GM18907 (cell line): ENCODE data around the gene SLC35F4.
"Not testable (repeated sequence)": the region's sequence is repeated elsewhere in the genome, so short reads cannot be mapped to it uniquely, and the experiment has no call there.

Source experiments
- ATAC-seq: cut with Tn5 transposase; IDR thresholded peaks from one replicate; pipeline ENCODE4 v1.9.1; 2021; ENCODE audit warnings: mild to moderate bottlenecking, moderate library complexity; ENCODE audit not compliant: unreplicated experiment

The SLC35F4 gene

DNA sequence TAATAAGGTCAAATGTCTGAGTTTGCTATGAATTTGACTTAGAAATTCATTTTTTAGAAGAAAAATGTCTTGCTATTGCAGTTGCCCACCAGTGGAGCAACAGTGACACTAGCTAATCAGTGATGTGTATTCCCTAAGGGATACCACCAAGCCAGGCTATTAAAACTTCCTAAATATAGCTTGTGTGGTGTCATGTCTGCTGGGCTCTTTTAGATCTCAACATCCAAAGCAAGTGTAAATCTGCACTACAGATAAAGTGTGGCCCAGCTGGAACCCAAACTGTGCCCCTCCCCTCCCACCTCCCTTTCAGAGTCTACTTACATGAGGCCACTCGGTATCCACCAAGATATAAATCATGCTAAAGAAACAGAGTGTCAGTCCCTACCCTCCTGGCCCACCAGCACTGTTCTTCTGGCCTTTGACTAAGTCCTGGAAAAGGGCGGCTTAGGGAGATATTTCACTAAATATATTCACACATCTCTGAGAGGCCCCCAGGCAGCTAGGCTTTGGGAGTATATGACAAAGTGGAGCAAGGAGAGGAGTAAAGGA lies 53.8 kb downstream of the SLC35F4 start:
- no peak for ATAC-seq

DNA sequence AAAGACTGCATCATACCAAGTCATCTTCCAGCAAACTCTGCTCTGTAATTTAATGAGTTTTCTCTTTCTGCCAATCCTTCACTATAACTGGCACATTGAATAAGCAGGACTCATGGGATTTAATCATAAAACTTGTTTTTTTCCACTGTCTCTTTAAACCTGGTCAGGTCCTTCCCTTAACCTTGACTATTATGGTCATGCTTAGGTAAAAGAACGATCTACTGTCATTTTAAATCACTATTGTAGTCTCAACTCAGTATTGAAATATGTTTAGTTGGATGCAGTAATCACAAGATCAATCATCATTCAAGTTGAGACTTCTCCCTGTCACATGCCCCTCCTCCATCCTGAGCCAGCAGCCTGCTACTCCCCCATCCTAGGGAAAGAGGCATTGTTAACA lies 56.1 kb downstream of the SLC35F4 start:
- ATAC-seq, result no peak

DNA sequence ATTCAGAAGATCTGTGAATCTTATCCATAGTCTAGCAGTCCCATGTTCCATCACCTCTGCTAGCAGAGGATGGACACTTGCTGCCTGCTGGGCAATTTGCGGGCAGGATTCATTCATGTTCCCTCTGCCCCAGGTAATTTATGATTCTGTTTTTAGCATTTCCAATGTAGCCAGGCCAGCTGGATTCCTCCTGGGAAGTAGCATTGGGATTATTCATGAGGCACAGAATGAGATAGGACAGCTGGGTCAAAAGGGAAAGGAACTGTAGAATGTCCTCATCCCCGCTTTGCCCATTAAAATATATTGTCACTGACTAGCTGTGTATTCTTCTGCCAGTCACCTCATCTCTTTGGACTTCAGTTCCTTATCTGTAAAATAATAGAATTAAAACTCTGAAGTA lies 68.7 kb downstream of the SLC35F4 start:
- ATAC-seq, result no peak

DNA sequence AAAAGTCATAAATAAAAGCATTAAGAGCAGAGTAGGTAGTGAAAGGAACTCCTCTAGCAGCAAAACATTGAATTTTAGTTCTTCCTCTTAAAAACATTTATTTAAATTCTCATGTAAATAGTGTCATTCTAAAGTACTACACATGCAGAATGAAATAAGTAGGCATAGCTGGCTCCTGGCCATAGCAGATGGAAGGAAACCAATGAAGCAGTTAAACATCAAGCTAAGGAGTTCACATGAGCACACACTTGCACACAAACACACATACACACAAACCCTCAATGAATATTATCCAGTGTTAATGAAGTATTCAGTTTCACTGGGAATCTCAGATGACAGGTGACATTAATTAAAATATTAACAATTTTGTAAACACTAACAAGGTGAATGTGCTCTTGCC lies 69.3 kb downstream of the SLC35F4 start:
- no peak for ATAC-seq

- no peak for ATAC-seq
Observed at GRCh38 chr14:57785058-57785457, 80.8 kb downstream of the SLC35F4 start.

DNA sequence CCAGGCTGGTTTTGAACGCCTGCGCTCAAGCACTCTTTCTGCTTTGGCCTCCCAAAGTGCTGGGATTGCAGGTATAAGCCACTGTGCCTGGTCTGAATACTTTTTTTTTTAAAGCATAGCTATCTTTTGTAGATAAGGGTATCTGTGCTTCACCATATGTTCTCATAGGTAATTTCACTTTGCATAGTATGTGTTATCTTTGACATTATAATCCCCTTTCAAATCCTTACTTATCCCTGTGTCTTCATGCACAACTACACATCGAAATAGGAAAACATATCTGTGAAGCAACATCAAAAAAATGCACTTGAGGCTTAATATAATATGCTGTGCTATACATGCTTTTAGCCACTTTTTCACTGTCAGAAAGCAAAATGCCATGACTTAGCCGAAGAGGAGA lies 94.1 kb downstream of the SLC35F4 start:
- no peak for ATAC-seq

DNA sequence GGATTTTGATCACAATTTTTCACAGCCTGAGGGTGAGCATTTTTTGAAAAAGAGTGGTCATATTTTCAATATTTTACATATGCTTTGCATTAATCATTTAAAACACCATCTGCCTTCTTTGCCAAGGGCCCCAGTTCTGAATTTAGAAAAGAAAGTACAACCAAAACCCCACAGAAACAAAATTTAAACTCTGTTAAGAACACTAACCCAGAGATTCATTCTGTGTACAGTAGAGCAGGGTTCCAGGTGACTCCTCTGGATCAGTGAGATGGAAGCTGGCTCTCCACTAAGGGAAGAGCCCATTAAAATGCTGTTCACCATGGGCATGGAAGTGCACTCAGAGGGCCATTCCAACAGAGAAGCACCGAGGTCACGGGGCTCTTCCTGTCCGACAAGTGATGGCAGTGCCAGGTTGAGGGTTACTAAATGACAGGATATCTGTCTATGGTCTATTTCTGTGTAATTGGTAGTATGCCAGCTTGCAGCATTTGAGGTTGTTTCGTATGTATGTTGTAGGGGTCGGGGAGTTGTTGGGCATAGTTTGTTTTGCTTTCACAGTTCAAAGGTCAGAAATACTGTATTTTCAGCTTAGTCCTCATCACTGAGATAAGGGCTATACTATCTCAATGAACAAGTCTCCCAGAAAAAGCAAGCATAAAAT lies 95.9 kb downstream of the SLC35F4 start:
- no peak for ATAC-seq

DNA sequence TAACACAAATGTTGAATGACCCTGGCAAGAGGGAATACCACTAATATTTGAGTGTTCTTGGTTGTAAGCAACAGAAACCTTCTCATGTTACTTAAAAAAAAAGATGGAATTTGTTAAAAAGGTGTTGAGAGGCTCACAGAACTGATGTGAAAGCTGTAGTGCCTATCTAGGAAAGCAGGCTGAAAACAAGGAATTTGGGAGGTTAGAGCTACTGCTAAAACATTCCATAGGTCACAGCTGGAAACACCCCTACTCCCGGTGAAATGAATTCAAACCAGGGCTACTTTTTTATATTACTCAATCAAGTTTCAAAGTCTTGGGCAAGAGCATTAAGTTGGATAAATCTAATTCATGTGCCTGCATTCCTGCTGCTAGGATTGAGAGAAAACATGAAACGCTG lies 104.1 kb downstream of the SLC35F4 start:
- no peak for ATAC-seq

- no peak for ATAC-seq
Observed at GRCh38 chr14:57760896-57761295, 105.0 kb downstream of the SLC35F4 start.

DNA sequence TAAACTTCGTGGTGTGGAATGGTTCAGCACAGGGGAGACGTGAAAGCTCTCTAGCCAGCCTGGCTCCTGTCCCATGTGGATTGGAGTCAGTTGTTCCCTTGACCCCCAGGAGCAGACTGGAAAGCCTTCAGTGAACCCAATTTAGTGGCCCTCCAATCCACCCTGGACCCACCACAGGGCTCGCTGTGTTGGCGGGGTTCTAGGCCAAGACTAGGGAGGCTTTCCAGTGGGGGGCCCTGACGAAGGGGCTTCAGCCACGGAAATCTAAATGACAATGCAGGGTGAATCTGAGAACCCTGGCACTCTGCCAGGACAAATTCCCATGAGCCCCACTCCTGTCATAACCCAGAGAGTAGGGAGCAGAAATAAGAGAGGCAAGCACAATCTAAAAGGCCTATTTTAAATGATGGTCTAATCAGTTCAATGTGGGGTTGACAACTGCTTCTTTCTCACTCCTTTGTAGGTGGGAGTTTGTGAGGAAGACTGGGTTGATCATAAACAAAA lies 110.8 kb downstream of the SLC35F4 start:
- no peak for ATAC-seq

GRCh38 chr14:57754527-57754926 lies 111.4 kb downstream of the SLC35F4 start:
- no peak for ATAC-seq

- no peak for ATAC-seq
Observed at GRCh38 chr14:57753821-57754220, 112.1 kb downstream of the SLC35F4 start.

GRCh38 chr14:57752142-57752695 lies 113.7 kb downstream of the SLC35F4 start:
- ATAC-seq, result not testable (repeated sequence)

- no peak for ATAC-seq
Observed at GRCh38 chr14:57751400-57751799, 114.5 kb downstream of the SLC35F4 start.

DNA sequence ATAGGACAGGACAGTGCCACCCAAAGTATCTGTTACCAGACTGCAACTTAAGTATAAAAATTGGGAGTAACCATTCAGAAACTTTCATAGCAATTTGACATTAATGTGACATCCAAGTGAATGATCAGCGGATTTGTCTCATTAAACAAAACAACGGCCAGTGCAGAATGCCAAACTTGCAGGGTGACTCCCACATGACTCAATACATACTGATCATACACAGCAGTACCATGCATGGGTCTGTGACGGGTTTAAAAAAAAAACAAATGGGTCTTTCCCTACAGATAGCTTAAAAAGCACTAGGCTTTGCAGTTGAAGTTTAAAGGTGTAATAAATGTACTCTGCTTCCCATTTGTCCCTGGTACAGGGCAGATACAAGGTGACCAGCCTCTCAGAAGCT lies 116.6 kb downstream of the SLC35F4 start:
- ATAC-seq, result no peak

DNA sequence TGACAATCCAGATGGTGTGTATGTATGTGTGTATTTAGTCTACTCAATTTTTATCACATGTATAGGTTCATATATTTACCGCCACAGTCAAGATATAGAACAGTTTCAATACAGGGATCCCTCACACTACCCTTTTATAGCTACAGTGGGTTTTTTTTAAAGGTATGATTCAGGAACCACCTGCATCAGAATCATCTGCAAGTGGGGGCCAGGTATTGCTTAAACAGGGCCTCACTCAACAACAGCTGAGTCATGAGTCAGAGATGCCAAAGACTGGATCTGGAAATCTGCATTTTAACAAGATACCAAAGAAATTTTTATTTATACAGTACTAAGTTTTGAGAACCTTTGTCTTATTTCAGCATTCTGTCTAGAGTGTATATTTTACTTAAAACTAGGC lies 117.6 kb downstream of the SLC35F4 start:
- ATAC-seq, result no peak

- ATAC-seq, result no peak
Observed at GRCh38 chr14:57747036-57747435, 118.9 kb downstream of the SLC35F4 start.

DNA sequence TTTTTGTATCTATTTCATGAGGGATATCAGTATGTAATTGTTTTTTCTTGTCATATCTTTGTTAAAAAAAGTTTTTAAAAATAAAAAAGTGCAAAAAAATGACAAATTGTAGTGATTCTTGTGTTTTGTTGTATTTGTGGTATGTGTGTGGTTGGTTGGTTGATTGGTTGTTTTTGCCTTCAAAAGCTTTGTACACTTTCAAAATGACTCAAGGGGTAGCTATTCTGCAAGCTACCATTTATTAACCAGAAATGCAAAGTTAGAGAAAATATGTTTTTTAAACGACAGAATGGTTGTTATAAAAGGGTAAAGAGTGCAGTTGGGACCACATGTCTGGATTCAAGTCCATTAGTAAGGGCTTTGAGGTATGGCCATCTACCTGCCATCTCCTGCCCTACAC lies 119.3 kb downstream of the SLC35F4 start:
- no peak for ATAC-seq

DNA sequence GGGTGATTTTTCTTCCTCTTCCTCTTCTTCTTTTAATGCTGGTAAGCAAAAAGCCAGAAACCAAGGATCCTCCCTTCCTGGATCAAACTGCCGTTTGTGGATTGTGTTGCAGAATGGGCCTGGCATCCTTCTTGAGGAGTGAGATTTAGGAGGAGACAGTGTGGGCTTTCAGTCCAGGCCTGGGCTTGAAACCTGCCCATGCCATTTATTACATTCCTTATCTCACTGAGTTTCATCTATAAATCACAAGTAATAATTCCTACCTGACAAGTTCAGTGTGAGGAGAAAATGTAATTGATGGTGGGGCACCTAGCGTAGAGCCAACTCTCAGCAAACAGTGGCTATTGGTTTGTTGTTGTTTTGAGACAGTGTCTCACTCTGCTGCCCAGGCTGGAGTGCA lies 126.4 kb downstream of the SLC35F4 start:
- ATAC-seq, result no peak

- no peak for ATAC-seq
Observed at GRCh38 chr14:57737598-57737997, 128.3 kb downstream of the SLC35F4 start.

GRCh38 chr14:57736391-57736790 lies 129.5 kb downstream of the SLC35F4 start:
- no peak for ATAC-seq

GRCh38 chr14:57735276-57735675 lies 130.6 kb downstream of the SLC35F4 start:
- no peak for ATAC-seq
